NCI-H82 treated with DMSO at 0.1 percent for 48 hours (cell line): ENCODE measurements around the gene NECTIN1.

Source experiments
- DNase-seq: peaks from one replicate; lab custom pipeline; 2025; ENCODE audit not compliant: unreplicated experiment; lab: John Stamatoyannopoulos, UW

Gene NECTIN1

GRCh38 chr11:119755356-119756071 is 26.5 kb upstream of the NECTIN1 start:
- DNase-seq, result no peak

- DNase-seq, result no peak
Measured at GRCh38 chr11:119754656-119755355, 25.8 kb upstream of the NECTIN1 start.

GRCh38 chr11:119754199-119754598 is 25.2 kb upstream of the NECTIN1 start:
- DNase-seq, result no peak

- DNase-seq, result no peak
Measured at GRCh38 chr11:119752946-119753345, 23.9 kb upstream of the NECTIN1 start.

GRCh38 chr11:119752345-119752871 is 23.4 kb upstream of the NECTIN1 start:
- DNase-seq, result no peak

- no peak for DNase-seq
Measured at GRCh38 chr11:119750056-119750455, 21.1 kb upstream of the NECTIN1 start.

- DNase-seq, result no peak
Measured at GRCh38 chr11:119749006-119749565, 20.1 kb upstream of the NECTIN1 start.

GRCh38 chr11:119747868-119748660 is 19.1 kb upstream of the NECTIN1 start:
- DNase-seq, result no peak

- DNase-seq, result no peak
Measured at GRCh38 chr11:119745776-119746535, 17.0 kb upstream of the NECTIN1 start.

- no peak for DNase-seq
Measured at GRCh38 chr11:119745112-119745511, 16.1 kb upstream of the NECTIN1 start.

- DNase-seq, result no peak
Measured at GRCh38 chr11:119744577-119744976, 15.6 kb upstream of the NECTIN1 start.

GRCh38 chr11:119743006-119743405 is 14.0 kb upstream of the NECTIN1 start:
- DNase-seq, result no peak

- no peak for DNase-seq
Measured at GRCh38 chr11:119742263-119742861, 13.4 kb upstream of the NECTIN1 start.

- DNase-seq, result no peak
Measured at GRCh38 chr11:119741369-119742262, 12.6 kb upstream of the NECTIN1 start.

- no peak for DNase-seq
Measured at GRCh38 chr11:119739975-119740374, 11.0 kb upstream of the NECTIN1 start.

GRCh38 chr11:119739021-119739703 is 10.2 kb upstream of the NECTIN1 start:
- no peak for DNase-seq

GRCh38 chr11:119738059-119738439 is 9.0 kb upstream of the NECTIN1 start:
- no peak for DNase-seq

GRCh38 chr11:119737366-119738058 is 8.5 kb upstream of the NECTIN1 start:
- DNase-seq, result no peak
